MCF 10A (cell line): ENCODE data around the gene FBXO22. TPM values are rescaled to one million over a fixed set of nuclear protein-coding genes. Genes with fewer than 3 reads are reported as not detected.

Source experiments
- BruUV-seq: library from RNA; stranded (reverse); fragments of 400-500 nt; replicated peaks from 2 replicates; lab custom pipeline; 2021; lab: Mats Ljungman, UMichigan
- CTCF ChIA-PET: fragments of 300-600 bp; sonication (Branson Sonifier 250); formaldehyde crosslinking; extraction: SDS; loops from one replicate; lab custom pipeline; 2021; ENCODE audit warnings: antibody characterized with exemption, inconsistent platforms; lab: Yijun Ruan, JAX
- POLR2A ChIA-PET: fragments of 300-600, 350-650 bp; sonication (Branson Sonifier 250); formaldehyde crosslinking; extraction: SDS; loops from one replicate; lab custom pipeline; 2020; ENCODE audit warnings: antibody characterized with exemption, inconsistent platforms; lab: Yijun Ruan, JAX
- DNase-seq: peaks from one replicate; pipeline ENCODE4 v3.0.0-alpha.2; 2018; ENCODE audit not compliant: unreplicated experiment
- H3K27ac Mint-ChIP-seq: one replicate; pipeline ENCODE4 v1.8.0; 2022; ENCODE audit warnings: mild to moderate bottlenecking, low read depth, mixed read lengths; ENCODE audit not compliant: unreplicated experiment
- H3K27me3 Mint-ChIP-seq: one replicate; pipeline ENCODE4 v1.8.0; 2022; ENCODE audit warnings: mixed read lengths; ENCODE audit not compliant: insufficient read depth, unreplicated experiment
- H3K36me3 Mint-ChIP-seq: one replicate; pipeline ENCODE4 v1.8.0; 2022; ENCODE audit warnings: mild to moderate bottlenecking, moderate library complexity, mixed read lengths; ENCODE audit not compliant: insufficient read depth, unreplicated experiment
- H3K4me1 Mint-ChIP-seq: one replicate; pipeline ENCODE4 v1.8.0; 2022; ENCODE audit warnings: mixed read lengths; ENCODE audit not compliant: insufficient read depth, unreplicated experiment
- H3K4me3 Mint-ChIP-seq: one replicate; pipeline ENCODE4 v1.8.0; 2022; ENCODE audit warnings: mild to moderate bottlenecking, moderate library complexity, mixed read lengths; ENCODE audit not compliant: unreplicated experiment
- H3K9me3 Mint-ChIP-seq: one replicate; pipeline ENCODE4 v1.8.0; 2022; ENCODE audit warnings: mixed read lengths; ENCODE audit not compliant: unreplicated experiment
- CTCF ChIP-seq: fragments of 200-600 bp; IDR thresholded peaks from one replicate; pipeline ENCODE4 v1.8.0; 2022; ENCODE audit warnings: antibody characterized with exemption, mild to moderate bottlenecking; ENCODE audit not compliant: unreplicated experiment
- intact Hi-C: fragments of 100-400 bp; cut with micrococcal nuclease; formaldehyde crosslinking; loops from 2 replicates; pipeline ENCODE4 v1.14.1; 2022
- total RNA-seq: library from RNA; stranded (reverse); gene quantifications from 2 replicates; pipeline ENCODE4 v1.2.3, GENCODE V29; 2022

Gene FBXO22
- total RNA-seq, 1 experiment from 2014 or later: 70.7 TPM

- no TSS peak for BruUV-seq
- no peaks in the 10 kb centered on the region for H3K36me3 Mint-ChIP-seq
- CTCF ChIA-PET: interaction anchor here (0.7 to 0.8 kb wide), 2 partner anchors 149 to 234 kb away, joined by 3 read pairs; no protein-coding TSS in a partner anchor
Measured at GRCh38 chr15:75989875-75990274, 86.2 kb downstream of the FBXO22 start.

More at GRCh38 chr15:75989875-75990274, 86.2 kb downstream of the FBXO22 start:
- intact Hi-C loops: no loop called here
- Mint-ChIP-seq H3K4me1 (no peaks in the 10 kb centered on the region), H3K9me3 (no peaks in the 10 kb centered on the region), H3K27ac (no peak overlapping the region), H3K27me3 (no peaks in the 10 kb centered on the region), H3K4me3 (no peak overlapping the region)
- no peak for DNase-seq
- TF ChIP-seq CTCF: no peak
- POLR2A ChIA-PET: interaction anchor here (1.2 kb wide), 2 partner anchors 14 to 16 kb away, joined by 3 to 4 read pairs; no protein-coding TSS in a partner anchor

Other genes with a start within 250 kb of the FBXO22 start
- gene CSPG4, start 191.0 kb upstream of the FBXO22 start, total RNA-seq: 0.05 and 0.21 TPM in 2 replicates
- 28.3 and 36.4 TPM in 2 replicates for gene UBE2Q2, start 60.4 kb upstream of the FBXO22 start, total RNA-seq
- not detected in 2 replicates for gene NRG4, start 108.5 kb downstream of the FBXO22 start, total RNA-seq
- gene TMEM266, start 156.1 kb downstream of the FBXO22 start, total RNA-seq: not detected in 2 replicates